HG03520 (cell line): ENCODE data around the gene CHRNA4.

Experiments used
- ATAC-seq: cut with Tn5 transposase; IDR thresholded peaks from one replicate; pipeline ENCODE4 v1.9.1; 2021; ENCODE audit warnings: mild to moderate bottlenecking, moderate library complexity; ENCODE audit not compliant: unreplicated experiment

The CHRNA4 gene

DNA sequence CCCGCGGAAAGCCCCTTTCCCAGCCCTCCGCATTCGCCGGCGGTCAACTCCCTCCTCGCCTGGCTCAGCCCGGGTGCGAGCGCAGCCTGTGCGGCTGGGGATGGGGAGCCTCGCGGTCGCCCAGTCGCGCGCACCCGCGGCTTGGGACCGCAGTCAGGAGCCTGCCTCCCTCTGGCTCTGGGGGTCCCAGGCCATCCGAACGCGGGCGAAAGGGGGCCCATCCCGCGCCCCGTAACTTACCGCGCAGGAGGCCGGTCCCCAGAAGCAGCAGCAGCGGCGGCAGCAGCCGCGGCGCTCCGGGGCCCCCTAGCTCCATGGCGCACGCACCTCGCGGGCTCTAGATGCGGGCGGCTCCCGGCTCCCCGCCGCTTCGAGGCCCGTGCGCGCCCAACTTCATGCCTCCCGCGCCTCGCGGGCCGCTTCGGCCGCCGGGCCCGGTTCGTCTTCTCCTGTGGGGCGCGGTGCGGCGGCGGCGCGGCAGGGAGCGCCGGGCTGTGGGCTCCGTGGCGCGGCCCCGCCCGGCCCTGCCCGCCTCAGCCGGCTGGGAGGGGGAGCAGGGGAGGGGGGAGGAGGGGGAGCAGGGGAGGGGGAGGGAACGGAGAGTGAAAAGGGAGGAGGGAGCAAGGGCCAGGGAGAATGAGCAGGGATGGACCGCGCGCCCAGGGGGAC is at the start of gene CHRNA4:
Gene CHRNA4 (minus strand): TSS at position 500 of the 669 bp plus-strand sequence. CDS start 184 bp downstream, at position 316.
- no peak for ATAC-seq

DNA sequence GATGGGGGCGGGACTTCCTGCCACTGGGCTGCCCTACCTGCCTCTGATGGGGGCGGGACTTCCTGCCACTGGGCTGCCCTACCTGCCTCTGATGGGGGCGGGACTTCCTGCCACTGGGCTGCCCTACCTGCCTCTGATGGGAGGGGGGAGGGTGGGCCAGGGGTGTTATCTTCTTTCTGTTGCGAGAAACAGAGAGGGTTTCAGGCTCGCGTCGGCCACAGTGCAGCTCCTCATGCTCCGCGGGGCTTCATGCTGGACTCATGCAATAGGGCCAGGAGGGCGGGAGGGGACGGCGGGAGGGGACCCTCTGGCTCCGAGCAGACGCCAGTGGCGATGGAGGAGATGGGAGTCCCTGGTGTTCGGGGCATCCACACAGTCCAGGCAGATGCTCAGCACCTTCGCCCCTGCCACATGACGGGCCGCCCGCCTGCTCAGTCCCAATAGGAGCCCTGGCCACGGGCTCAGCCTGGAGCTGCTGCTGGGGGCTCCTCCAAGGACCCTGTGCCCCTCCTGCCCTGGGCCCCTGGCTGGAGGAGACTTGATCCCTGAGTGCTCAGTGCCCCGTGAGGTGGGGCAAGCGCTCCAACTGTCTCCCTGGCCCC is 48.8 kb upstream of the CHRNA4 start:
- ATAC-seq = no peak

DNA sequence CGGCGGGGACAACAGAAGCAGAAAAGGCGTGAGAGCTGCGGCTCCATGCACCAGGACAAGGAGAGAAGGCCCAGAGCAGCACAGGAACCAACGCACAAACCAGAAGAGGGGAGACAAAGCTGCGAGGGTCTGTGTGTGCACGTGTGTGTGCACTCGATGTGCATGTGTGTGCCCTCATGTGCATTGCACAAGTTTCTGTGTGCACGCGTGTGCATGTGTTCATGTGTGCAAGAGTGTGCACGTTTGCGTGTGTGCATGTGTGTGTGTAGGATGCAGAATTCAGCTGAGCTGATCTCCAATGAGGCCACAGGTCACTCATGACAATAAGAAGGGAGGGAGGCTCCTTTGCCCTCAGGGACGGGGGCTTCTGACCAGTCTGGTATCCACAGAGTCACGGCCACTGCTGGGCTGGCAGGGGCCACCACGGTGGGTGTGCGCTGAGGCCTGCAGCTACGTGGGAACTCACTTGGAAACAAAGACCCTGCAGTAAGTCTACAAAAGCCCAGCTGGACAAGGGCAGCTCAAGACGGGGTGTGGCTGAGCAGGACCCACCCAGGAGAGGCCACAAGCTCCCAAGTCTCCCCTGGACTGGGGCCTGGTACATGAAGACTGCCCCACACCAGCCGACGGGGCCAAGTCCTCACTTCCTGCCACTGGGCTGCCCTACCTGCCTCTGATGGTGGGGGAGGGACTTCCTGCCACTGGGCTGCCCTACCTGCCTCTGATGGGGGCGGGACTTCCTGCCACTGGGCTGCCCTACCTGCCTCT is 48.1 kb upstream of the CHRNA4 start:
- no peak for ATAC-seq

DNA sequence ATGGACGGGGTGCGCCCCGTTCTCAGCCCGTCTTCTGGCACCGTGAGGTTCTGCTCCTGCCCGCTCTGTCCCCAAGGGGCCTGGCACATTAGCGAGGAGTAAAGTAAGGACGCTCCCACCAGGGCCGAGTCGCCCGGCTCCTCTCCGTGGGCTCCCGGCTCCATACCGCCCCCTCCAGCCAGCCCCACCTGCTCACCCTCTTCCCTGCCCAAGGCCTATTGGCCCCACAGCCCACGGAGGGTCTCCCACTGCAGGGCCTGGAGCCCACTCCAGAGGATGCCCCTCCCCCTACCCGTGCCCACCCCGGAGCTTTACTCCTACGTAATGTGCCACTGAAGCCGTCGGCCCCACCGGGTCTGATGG is 47.5 kb upstream of the CHRNA4 start:
- ATAC-seq = no peak

DNA sequence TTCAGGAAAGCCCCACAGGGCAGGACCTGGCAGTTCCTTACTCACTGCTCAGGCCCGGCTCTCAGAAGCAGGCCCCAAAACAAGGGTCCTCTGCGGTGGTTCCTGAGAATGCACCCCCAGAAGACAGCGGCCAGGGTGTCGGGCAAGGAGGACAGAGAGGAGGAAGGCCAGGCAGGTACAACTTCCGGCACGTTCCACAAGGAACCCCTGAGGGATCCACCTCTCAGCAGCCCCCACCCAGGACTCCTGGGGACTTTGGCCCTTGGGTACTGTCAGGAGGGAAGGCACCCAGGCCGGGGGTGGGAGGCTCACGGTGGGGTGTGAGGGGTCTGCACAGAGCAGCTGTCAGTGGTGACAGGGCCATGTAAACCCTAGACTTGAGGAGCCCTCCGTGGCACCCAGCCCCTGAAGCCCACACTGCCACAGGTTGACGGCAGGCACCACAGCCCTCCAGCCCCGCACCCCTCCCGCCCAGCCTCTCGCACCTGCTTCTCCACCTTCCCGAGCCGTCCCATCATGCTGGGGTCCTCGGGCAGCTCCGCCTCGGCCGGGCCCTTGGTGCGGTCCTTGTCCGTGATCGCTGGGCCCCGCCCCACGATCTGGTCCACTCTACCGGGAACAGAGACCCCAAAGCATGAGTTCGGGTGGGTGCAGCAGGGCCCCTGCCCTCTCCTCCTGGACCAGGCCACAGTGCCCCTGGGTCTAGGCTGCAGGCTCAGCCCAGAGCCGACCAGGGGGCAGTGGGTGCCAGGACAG is 47.0 kb upstream of the CHRNA4 start:
- ATAC-seq = no peak

DNA sequence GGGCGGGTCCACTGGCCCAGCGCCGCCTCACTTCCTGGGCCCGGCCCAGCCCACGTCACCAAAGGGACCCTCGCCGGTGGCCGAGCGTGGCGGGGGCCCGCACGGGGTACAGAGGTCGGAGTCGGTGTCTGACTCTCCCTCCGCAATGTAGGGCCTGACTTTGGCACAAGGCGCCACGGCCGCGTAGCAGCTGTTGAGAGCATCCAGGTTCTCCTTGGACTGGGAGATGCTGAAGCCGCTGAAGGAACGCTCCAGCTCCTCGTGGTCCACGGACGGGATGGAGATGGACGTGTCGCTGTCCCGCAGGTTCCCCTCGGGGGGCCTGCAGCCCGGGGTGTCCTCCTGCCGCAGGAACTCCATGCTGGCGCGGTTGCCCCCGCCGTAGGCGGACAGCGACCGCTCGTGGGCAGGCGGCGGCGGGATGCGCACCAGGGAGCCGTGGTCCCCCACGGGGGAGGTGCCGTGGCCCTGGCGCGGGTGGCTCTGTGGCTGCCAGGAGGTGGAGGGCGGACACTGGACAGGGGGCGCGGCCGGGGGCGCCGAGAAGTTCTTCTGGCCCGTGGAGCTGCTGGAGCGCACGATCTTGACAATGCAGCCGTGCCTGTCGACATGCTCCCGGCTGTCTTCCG is 45.6 kb upstream of the CHRNA4 start:
- no peak for ATAC-seq

DNA sequence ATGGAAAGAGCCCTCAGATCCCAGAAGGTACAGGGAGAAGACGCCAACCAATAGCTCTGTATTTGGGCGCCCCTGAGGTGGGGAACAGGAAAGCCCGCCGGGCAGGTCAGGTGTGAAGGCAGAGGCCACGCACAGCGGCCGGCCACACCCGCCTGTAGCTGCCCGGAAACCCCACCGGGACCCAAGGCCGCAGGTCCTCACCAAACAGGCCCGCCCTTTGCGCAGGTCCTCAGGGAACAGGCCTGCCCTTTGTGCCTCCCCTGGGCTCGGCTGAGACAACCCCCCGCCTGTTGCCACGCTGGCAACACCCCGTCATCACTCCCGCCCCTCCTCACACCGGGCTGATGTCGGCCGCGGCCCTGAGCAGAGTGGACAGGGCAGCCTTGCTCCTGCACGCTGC is 44.9 kb upstream of the CHRNA4 start:
- no peak for ATAC-seq

DNA sequence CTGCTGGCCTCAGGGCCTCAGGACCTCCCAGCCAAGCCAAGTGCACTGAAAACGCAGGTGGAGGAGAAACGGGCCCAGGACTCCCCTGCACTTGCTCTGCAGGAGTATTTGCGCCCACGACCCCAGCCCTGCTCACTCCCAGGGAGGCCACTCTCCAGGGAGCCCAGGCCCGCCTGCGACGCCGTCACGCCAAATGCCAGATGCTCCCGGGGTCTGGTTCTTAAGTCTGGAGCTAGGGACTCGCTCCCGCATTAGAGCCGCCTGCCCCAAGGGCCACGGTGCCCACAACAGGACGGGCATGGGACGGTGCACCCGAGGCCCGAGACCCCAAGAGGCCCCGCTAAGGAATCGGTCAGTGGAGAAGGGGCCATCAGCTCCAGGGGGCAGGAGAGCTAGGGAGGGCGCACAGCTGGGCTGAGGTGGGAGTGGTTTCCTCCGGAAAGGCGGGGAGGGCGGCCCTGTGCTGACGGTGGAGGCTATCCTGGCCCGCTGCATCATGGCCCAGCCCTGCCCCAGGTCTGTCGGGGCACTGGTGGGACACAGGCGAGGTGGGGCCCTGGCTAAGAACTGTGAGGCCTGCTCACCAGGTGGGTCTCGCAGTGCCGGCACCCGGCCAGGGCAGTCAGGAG is 44.1 kb upstream of the CHRNA4 start:
- ATAC-seq = no peak

DNA sequence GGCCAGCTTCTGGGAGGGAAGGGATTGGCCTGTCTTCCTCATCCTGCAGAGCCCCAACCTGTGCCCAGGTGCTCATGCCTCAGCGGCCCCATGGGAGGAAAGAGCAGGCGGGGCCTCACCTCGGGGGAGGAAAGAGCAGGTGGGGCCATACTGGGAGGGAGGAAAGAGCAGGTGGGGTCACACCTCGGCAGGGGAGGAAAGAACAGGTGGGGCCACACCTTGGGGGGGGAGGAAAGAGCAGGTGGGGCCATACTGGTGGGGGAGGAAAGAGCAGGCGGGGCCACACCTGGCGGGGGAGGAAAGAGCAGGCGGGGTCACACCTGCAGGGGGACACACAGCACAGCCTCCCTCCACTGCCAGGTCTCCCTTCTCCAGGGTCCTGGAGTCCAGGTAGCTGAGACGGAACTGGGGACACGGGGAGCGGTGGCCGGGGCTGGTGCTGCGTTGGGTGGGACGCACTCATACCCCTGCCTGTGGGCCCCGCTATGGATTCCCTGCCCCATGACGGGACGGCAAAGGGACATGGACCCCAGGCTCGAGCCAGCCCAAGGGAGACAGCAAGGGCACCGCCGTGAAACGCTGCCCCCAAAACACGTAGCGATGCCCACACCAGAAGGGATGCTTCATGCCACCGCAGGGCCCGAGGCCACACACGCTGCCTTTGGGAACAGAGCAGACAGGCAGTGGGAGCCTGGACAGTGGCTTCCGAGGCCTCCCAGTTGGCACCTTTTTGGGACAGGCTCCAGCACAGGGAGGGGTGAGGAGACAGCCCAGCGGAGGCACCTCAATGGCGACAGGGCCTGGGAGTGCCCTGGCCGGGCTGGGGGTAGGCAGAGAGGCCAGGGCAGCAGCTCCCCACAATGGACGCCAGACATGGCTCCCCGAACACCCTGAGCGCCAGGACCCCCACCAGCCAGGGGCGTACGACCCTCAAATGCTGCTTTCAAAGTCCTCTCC is 43.3 kb upstream of the CHRNA4 start:
- ATAC-seq = no peak

DNA sequence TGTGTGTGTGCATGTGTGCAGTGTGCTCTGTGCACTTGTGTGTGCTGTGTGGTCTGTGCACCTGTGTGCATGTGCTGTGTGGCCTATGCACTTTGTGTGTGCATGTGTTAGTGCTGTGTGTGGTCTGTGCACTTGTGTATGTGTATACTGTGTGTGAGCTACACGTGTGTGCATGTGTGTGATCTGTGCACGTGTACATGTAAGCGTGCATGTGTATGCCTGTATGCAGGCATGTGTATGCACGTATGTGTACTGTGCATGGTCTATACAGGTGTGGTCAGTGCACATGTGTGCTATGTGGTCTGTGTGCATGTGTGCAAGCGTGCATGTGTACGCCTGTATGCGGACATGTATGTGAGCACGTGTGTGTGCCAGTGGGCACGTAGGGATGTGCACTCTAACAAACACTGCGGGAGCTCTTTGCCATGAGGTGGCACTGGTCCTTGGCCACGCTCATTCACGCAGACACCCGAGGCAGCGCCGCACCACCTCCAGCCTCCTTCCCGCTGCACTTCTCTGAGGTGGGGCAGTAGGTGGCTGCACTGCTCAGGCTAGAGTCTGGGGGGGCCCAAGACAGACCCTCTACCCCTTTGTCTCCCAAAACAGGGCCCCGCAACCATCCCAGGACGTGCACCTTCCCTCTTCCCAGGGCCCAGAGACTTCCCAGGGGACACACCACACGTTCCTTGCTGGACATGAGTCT is 42.4 kb upstream of the CHRNA4 start:
- no peak for ATAC-seq

DNA sequence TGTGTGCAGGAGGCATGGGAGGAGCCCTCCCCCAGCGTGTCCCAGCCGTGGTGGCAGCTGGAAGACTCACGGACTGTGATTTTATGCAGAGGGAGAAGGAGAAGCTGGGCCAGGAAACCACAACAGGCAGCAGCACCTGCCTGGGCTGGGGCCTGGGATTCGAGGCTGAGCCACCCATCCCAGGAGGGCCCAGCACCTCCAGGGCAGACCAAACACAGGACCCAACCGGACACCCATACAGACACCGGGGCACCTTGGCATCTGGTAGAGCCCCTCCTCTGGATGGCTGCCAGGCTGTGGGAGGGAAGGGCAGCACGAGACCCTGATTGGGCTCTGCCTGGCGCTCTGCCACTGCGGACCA is 41.7 kb upstream of the CHRNA4 start:
- no peak for ATAC-seq

DNA sequence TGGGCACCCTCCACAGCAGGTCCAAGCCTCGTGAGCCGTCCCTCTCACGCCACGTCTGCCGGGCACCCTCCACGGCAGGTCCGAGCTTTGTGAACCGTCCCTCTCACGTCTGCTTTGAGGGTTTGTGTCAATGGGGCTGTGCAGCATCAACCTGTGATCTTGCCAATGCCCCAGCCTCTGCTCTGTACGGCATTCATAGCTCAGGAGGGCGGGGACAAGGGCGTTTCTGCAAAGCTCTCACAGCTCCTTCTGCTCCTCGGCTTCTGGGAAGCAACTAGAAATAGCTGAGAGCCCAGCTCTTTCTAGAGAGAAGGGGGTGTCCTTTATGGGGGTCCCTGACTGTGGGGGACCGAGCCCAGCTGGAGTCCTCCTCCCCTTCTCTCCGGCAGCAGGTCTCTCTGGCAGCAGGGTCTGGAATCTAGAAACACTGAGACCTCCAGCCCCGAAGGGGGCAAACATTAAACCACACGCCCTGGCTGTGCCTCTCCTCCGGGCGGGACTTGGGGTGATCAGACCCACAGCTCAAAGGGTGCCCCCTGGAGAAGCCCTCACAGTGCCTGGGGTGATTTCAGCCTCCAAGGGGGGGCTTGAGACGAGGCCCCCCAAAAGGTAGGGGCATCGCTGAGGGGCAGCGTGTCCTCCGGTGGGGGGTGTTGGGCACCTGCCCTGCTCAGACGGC is 41.2 kb upstream of the CHRNA4 start:
- ATAC-seq = no peak

DNA sequence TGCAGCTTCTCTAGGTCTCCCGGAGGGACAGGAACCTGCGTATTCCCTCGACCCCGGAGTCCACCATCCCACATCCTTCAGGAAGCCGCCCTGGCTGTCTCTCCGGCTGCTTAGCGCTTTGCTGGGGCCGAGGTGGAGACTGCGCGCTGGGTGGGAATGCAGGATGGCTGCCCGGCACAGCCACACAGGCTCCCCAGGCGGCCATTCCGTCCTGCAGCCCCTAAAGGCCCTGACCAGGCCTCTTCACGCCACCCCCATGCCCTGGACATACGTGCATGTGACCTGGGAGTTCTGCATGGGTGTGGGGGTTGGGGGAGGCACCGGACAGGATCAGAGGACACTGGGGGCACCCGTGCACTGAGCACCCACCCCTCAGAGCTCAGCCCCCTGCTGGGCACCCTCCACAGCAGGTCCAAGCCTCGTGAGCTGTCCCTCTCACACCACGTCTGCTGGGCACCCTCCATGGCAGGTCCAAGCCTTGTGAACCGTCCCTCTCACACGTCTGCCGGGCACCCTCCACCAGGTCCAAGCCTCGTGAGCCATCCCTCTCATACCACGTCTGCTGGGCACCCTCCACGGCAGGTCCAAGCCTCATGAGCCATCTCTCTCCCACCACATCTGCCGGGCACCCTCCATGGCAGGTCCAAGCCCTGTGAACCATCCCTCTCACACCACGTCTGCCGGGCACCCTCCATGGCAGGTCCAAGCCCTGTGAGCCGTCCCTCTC is 40.4 kb upstream of the CHRNA4 start:
- ATAC-seq = no peak

DNA sequence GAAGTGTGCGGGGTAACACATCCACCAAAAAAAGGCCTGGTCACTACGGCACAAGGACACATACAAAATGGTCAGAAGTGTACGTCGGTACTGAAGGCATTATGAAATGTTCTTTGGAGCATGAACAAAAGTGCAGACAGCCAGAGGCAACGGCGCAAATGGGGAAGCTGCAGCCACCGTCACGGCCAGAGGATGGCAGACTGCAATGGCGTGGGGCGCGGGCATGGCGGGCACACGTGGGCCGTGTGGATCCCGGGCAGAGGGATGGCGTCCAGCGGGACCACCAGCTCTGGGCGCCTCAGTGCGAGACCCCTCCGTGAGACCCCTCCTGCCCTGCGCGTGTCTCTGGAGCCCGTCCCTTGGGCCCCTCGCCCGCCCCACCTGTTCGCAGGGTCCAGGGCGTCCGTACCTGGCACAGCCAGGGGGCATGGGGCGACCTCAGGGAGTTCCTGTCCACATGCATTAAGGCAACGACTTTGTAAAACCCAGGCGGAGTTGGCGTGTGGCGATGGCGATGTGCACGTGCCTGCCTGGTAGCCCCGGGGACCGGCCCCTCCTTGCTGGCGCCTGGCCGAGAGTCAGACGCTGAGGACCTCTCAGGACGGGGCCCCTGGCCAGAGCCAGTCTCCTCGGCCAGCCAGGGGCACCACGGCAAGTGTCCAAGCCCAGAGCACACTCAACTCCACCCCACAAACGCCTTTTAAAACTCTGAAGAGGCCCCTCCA is 39.5 kb upstream of the CHRNA4 start:
- no peak for ATAC-seq

DNA sequence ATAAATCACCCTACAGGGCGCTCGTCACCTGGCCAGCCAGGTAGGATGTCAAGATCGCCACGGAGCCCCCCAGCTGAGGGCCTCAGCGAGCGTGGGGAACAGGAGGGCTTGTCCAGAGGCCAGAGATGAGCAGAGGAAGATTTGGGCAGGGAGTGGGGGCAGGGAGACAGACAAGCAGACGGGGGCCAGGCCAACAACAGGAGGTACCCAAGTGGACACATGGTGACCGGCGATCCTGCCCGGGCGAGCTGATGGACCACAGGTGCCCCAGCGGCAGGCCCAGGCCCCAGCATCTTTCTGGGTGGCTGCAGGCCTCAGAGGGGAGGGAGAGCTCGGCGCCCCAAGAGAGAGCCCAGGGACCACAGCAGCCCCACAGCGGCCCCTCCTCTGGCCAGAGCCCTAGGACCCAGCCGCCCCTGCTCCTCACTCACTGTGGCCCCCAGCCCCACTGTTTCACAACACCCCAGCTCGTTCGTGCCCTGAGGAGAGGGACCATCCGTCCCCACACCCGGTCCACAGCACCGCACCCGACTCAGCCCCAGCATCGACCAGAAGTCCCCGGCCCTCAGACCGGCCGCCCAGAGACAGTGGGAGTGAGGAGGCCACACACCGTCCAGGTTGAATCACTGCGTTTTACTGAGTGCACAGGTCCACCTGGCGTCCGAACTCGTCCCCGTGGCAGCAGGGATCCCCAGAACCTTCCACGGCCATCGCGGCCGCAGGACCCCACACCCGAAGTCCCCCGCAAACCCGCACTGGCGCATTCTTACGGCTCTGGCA is 38.6 kb upstream of the CHRNA4 start:
- no peak for ATAC-seq
